Prostate gland (tissue), 2 donors: ENCODE data around the gene RELT. TPM values are rescaled to one million over a fixed set of nuclear protein-coding genes. Genes with fewer than 3 reads are reported as not detected.

Experiments
- DNase-seq: peaks from one replicate; pipeline ENCODE4 v3.0.0-alpha.2; 2019; ENCODE audit warnings: low spot score
- H3K27ac ChIP-seq, 2 donors: fragments of 200-600 bp; sonication (generic); 2 replicates each; pipeline ENCODE4 v1.5.1; 2017 to 2019
- H3K27me3 ChIP-seq: fragments of 200-600 bp; sonication (generic); replicated peaks from 2 replicates; pipeline ENCODE4 v1.5.1; 2019; ENCODE audit not compliant: insufficient read depth
- H3K36me3 ChIP-seq, 2 donors: fragments of 200-600 bp; sonication (generic); 1 replicate in 1 of 2; 2 replicates in 1 of 2; pipeline versions ENCODE4 v1.5.1 to v1.8.1; 2017 to 2019
- H3K4me1 ChIP-seq: fragments of 200-600 bp; sonication (generic); replicated peaks from 2 replicates; pipeline ENCODE4 v1.5.1; 2019
- H3K4me3 ChIP-seq, 2 donors: fragments of 200-600 bp; sonication (generic); 2 replicates each; pipeline ENCODE4 v1.5.1; 2017 to 2019
- H3K9me3 ChIP-seq: fragments of 200-600 bp; sonication (generic); 2 replicates; pipeline ENCODE4 v1.5.1; 2017
- CTCF ChIP-seq, 4 experiments: fragments of 200-600 bp in 2 of 4; fragments of 450-650 bp in 2 of 4; sonication (generic) in 2 of 4; IDR thresholded peaks; 1 replicate in 3 of 4; 2 replicates in 1 of 4; pipeline ENCODE4 v1.5.1; 2016 to 2019; ENCODE audit warnings: antibody characterized with exemption in 4 of 4, mild to moderate bottlenecking in 2 of 4, moderate library complexity in 2 of 4
- POLR2A ChIP-seq: fragments of 450-650 bp; IDR thresholded peaks from one replicate; pipeline ENCODE4 v1.6.1; 2016; ENCODE audit warnings: antibody characterized with exemption, mild to moderate bottlenecking
- POLR2AphosphoS5 ChIP-seq: sonication (generic); formaldehyde crosslinking; IDR thresholded peaks from one replicate; pipeline ENCODE4 v1.6.1; 2017; ENCODE audit warnings: antibody characterized with exemption
- WGBS: methylation state at CpG from one replicate; pipeline ENCODE4 v1.1.5; 2018; 5-methylcytosine and 5-hydroxymethylcytosine counted together
- intact Hi-C: fragments of 100-400 bp; cut with DNase I; formaldehyde crosslinking; loops from one replicate; pipeline ENCODE4 v1.14.2; 2022
- total RNA-seq, 2 donors: library from RNA; depleted of rRNA; stranded (reverse); fragments of >200 nt; gene quantifications; one replicate each; pipeline ENCODE4 v1.1.0, GENCODE V29; 2016

Gene RELT
- total RNA-seq, 2 donors from 2014 or later, result 0.96 to 10.3 TPM

GRCh38 chr11:73347067-73347466 is 29.1 kb upstream of the RELT start:
- WGBS, result 80% methylated on average over 12 of the region's 12 CpGs

GRCh38 chr11:73348838-73349237 is 27.4 kb upstream of the RELT start:
- intact Hi-C loops, result no loop called here
- no peak for DNase-seq
- no peak for TF ChIP-seq POLR2AphosphoS5
- no peak for TF ChIP-seq POLR2A
- TF ChIP-seq CTCF (IDR thresholded peaks at IDR 0.05), result no peak
- H3K4me1 ChIP-seq, result no peaks in the 10 kb centered on the region
- H3K27ac ChIP-seq, result no peak overlapping the region
- no peak overlapping the region for H3K4me3 ChIP-seq
- H3K9me3 ChIP-seq, result no peaks in the 10 kb centered on the region
- H3K27me3 ChIP-seq, result no peaks in the 10 kb centered on the region
- H3K36me3 ChIP-seq, result no peaks in the 10 kb centered on the region
- WGBS, result 93% methylated on average over 5 of the region's 5 CpGs

More at GRCh38 chr11:73347067-73347466, 29.1 kb upstream of the RELT start:
- H3K27ac ChIP-seq, result no peak overlapping the region
- intact Hi-C loops, result no loop called here
- H3K4me3 ChIP-seq, result no peak overlapping the region
- TF ChIP-seq POLR2A (no peak), CTCF (IDR thresholded peaks at IDR 0.05) (no peak), POLR2AphosphoS5 (no peak)
- no peak for DNase-seq
- no peaks in the 10 kb centered on the region for H3K36me3 ChIP-seq
- H3K27me3 ChIP-seq, result no peaks in the 10 kb centered on the region
- H3K4me1 ChIP-seq, result peaks cover 4% of the 10 kb centered on the region
- H3K9me3 ChIP-seq, result no peaks in the 10 kb centered on the region

- no peak for TF ChIP-seq CTCF (IDR thresholded peaks at IDR 0.05)
- TF ChIP-seq POLR2AphosphoS5, result no peak
- no peak for TF ChIP-seq POLR2A
- intact Hi-C loops, result loop anchor here (5.0 kb wide), 1 partner anchor 43 kb away; no protein-coding TSS in a partner anchor
- no peaks in the 10 kb centered on the region for H3K27me3 ChIP-seq
- no peaks in the 10 kb centered on the region for H3K36me3 ChIP-seq
- H3K27ac ChIP-seq, result no peak overlapping the region
- no peaks in the 10 kb centered on the region for H3K9me3 ChIP-seq
- 63% methylated on average over 6 of the region's 6 CpGs for WGBS
- no peak overlapping the region for H3K4me3 ChIP-seq
- H3K4me1 ChIP-seq, result no peaks in the 10 kb centered on the region
- DNase-seq, result no peak
Measured at GRCh38 chr11:73349633-73350032, 26.6 kb upstream of the RELT start.

- intact Hi-C loops, result loop anchor here (5.0 kb wide), 1 partner anchor 41 kb away; no protein-coding TSS in a partner anchor
- H3K27me3 ChIP-seq, result no peaks in the 10 kb centered on the region
- H3K27ac ChIP-seq, result no peak overlapping the region
- no peak for DNase-seq
- H3K4me1 ChIP-seq, result no peaks in the 10 kb centered on the region
- no peak overlapping the region for H3K4me3 ChIP-seq
- TF ChIP-seq POLR2AphosphoS5 (peak; percentile 6), POLR2A (no peak), CTCF (IDR thresholded peaks at IDR 0.05) (peak; percentile 92 to 96 (median 94))
- 20% methylated on average over 16 of the region's 16 CpGs for WGBS
- H3K9me3 ChIP-seq, result no peaks in the 10 kb centered on the region
- peaks cover 0 to 4% of the 10 kb centered on the region in 2 donors for H3K36me3 ChIP-seq
Measured at GRCh38 chr11:73350908-73351636, 25.1 kb upstream of the RELT start.

GRCh38 chr11:73353422-73353821 is 22.8 kb upstream of the RELT start:
- Histone ChIP-seq H3K36me3 (peaks cover 3 to 14% of the 10 kb centered on the region in 2 donors), H3K4me3 (no peak overlapping the region), H3K27me3 (no peaks in the 10 kb centered on the region), H3K4me1 (no peaks in the 10 kb centered on the region), H3K9me3 (no peaks in the 10 kb centered on the region), H3K27ac (no peak overlapping the region)
- DNase-seq, result no peak
- TF ChIP-seq POLR2AphosphoS5 (no peak), CTCF (IDR thresholded peaks at IDR 0.05) (no peak), POLR2A (no peak)
- intact Hi-C loops, result loop anchor here (5.0 kb wide), 1 partner anchor 39 kb away; no protein-coding TSS in a partner anchor
- WGBS, result 70% methylated on average over 4 of the region's 4 CpGs
